ENCODE measurements around the gene CGB2.
A peak's percentile ranks its signal among the peaks of the same experiment; 100 is the strongest.
"Not testable (repeated sequence)": the region's sequence is repeated elsewhere in the genome, so short reads cannot be mapped to it uniquely, and the experiment has no call there.

The CGB2 gene

GRCh38 chr19:49031642-49032301, at the start of gene CGB2:
Gene CGB2 (plus strand): TSS chr19:49031890. CDS start chr19:49032096, 206 bp downstream.
- DNase-seq = not testable (repeated sequence)

GRCh38 chr19:48982280-48982679, 49.4 kb upstream of the CGB2 start:
- no peak for DNase-seq

DNA sequence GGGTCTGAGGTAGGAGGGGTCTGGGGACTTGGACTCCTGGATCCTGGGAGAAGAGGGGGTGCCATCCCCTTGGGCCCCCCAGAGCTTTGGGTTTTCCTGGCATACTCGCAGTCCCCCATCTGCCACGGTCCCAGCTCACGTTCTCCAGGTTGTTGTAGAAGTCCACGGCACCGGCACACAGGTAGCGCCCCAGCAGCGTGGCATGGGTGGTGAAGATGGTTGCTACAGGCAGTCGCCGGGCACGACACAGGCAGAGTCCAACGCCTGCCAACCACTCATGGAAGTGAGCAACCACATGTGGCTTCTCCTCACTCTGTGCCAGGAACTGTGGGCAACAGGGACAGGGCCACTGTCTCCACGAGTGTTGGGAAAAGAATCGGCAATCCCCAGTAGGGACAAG, 46.0 kb upstream of the CGB2 start:
- DNase-seq = no peak

DNA sequence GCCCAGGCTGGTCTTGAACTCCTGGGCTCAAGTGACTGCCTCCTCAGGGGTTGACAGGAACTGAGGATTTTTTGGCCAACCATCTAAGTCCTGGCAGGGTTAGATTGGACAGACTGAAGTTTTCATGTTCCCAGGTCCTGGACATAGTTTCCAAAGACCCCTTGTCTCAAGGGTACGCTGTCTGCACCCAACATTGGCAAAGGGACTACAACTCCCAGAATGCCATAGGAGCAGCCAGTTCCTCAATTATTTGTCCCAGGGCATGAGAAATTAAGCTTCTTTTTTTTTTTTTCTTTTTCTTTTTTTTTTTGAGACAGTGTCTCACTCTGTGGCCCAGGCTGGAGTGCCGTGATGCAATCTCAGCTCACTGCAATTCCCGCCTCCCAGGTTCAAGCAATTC, 45.5 kb upstream of the CGB2 start:
- no peak for DNase-seq

DNA sequence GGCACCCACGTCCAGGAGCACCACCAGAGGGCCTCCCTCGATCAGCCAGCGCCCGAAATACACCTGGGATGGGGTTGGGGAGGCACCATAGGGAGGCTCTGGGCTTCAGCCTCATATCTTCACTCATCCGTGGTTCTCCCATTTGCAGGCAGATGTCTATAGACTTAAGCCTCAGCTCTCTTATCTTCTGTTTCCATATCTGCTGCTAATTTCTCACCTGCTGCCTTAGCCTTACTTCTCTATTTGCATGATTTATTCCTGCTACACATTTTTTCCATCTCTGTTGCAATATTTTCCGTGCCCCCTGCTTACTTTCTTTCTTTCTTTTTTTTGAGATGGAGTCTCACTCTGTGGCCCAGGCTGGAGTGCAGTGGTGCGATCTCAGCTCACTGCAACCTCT, 44.4 kb upstream of the CGB2 start:
- DNase-seq = no peak

- no peak for DNase-seq
Measured at GRCh38 chr19:48988286-48988685, 43.4 kb upstream of the CGB2 start.

- no peak for DNase-seq
Measured at GRCh38 chr19:48988860-48989259, 42.8 kb upstream of the CGB2 start.

GRCh38 chr19:48989701-48990291, 41.9 kb upstream of the CGB2 start:
- DNase-seq = no peak

GRCh38 chr19:48990400-48990799, 41.3 kb upstream of the CGB2 start:
- DNase-seq = no peak

GRCh38 chr19:48991011-48991609, 40.6 kb upstream of the CGB2 start:
- no peak for DNase-seq

GRCh38 chr19:48991873-48992580, 39.7 kb upstream of the CGB2 start:
- no peak for DNase-seq

DNA sequence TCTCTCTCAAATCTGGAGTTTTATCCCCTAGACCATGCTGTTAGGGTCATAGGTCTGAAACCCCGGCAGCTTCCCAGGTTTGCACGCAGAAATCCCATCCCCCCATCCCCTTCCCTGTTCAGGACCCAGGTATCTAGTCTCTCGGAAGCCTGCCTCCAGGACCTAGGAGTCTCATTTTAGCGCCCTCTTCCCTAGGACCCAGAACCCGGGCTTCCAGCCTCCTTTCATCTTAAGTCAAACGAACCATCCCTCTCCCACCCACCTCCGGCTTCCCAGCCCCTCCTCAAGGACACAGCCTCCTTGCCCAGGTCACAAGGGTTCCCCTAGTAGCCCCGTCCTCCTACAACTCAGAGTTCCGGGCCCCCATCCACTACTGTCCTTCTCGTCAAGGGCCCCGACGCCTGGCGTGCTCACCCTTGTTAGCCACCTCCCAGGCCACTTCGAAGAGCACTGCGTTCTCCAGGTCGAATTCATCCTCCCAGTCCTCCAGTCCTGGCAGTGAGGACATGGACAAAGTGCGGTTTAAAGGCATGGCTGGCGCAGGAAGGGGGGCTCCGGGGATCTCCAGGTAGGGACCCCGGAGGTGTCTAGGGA, 39.0 kb upstream of the CGB2 start:
- DNase-seq = no peak

DNA sequence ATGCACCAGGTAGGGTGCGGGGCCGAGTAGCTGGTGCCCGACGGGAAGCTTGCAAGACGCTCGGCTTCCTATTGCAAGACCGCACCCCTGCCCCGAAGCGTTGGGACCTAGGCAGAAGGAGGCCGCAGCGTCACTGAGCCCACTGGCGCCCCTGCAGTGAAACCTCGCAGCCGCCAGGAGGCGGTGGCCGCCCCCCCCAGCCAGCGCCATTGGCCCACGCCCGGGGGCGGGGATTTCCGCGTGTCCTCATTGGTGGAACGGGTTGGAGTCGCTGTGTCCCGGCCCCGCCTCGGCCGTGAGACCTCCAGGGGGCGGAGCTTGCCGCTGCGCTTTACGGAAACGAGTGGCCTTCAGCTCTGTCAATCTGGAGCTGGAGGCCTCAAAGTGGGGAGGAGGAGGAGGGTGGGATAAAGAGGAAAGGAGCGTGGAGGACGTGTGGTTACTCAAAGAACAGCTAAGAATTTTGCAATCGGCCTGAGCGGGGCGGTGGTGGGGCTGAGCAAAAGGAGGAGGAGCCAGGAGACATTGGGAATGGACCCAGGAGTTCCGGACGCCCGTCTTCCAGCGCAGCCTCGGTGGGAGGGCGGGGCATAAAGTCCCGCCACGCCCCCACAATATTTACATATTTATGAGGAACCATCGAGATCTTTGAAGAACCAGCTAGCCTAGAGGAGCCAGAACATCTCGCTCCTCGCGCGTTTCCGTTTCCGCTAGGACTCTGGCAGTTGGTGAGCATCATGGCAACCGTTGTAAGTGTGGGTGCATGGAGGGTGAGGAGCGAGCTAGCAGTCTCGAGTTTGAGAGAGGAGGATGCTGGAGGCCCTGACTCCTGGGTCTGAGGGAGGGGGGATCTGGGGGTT, 38.3 kb upstream of the CGB2 start, which contains the start of the genes GYS1 and RUVBL2:
Gene GYS1 (minus strand): TSS at position 135 of the 860 bp plus-strand sequence. CDS start 197 bp downstream, outside the sequence.
Gene RUVBL2 (plus strand): TSS at position 713 of the 860 bp plus-strand sequence. CDS start 25 bp downstream, at position 738.
- DNase-seq = peak; percentile 98

- no peak for DNase-seq
Measured at GRCh38 chr19:48994035-48994386, 37.7 kb upstream of the CGB2 start.

DNA sequence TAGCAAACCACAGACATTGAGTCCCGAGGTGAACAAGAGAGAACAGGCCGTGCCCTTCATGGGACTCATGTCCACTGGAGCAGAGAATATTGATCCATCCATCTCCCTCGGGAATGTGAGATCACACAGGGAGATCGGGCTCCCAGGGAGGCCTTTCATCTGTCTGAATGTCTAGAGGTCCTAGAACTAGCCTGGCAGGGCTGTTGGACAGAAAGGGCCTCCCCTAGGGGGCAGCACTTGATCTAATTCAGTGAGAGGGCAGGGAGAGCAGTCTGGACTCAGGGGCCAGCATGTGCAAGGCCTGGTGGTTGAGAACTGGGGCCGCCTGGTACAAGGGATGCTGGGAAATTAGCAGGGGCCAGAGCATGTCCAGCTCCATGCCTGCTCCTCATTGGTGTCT, 33.7 kb upstream of the CGB2 start:
- DNase-seq = no peak

DNA sequence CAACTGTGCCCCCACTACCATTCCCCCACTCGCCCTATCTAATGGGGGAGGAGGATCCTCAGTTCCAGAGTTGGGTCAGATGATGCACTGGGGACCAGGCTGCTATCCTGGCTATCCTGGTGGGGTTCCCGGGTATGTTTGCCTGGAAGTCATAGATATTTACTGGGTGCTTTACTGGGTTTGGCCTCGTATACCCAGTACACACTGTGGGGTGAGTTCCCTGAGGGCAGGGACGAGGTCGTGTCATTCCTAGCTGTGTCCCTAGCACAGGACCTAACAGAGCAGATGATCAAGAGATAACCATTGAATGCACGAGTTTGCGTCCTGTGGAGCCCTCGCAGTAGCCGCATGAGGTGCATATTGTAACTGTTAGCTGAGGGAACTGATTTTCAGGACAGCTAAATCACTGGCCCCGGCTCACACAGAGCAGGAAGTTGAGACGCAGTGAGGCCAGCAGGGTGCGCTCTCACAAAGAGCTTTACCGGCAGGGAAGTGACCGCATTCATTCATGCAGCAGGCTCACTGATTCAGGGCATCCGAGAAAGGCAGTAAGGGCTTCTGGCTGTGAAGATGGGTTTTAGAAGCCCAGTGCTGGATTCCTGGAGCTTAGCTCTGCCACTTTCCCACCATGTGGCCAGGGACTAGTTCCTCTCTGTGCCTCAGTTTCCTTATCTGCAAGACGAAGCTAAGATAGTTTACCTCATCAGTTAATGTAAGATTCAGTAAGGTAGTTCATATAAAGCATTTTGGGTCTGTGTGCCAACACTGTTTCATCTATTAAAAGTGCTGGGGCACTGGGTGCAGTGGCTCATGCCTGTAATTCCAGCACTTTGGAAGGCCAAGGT, 32.0 kb upstream of the CGB2 start:
- no peak for DNase-seq

- no peak for DNase-seq
Measured at GRCh38 chr19:49004133-49004532, 27.6 kb upstream of the CGB2 start.

- no peak for DNase-seq
Measured at GRCh38 chr19:49004964-49005614, 26.6 kb upstream of the CGB2 start.

- no peak for DNase-seq
Measured at GRCh38 chr19:49006905-49007304, 24.8 kb upstream of the CGB2 start.

DNA sequence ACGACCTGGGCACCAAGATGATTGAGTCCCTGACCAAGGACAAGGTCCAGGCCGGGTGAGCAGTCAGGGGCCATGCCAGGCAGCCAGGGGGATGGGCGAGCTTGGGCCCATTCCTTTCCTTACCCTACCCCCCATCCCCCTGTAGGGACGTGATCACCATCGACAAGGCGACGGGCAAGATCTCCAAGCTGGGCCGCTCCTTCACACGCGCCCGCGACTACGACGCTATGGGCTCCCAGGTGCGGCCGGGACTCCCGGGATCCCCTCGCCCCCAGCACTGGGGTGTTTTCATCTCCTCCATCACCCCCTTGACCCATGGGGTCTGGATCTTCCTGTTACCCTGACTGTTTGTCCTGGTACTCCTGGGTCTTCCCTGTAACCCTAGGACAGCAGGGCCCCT, 21.9 kb upstream of the CGB2 start:
- DNase-seq = no peak

DNA sequence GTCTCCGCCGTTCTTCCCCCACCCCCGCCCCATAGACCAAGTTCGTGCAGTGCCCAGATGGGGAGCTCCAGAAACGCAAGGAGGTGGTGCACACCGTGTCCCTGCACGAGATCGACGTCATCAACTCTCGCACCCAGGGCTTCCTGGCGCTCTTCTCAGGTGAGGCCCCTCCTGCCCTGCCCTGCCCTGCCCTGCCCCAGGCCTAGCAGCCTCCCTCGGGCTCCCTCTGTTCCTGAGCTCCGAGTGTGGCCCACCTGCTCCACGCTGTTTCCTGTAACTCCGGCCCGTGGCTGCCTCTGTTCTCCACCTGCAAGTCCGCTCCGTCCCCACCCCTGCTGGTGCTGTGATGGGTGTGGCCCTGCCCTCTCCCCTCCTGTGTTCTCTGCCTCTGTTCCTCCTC, 21.2 kb upstream of the CGB2 start:
- no peak for DNase-seq

All from DMS153 (cell line).